Gastroesophageal sphincter (tissue), 3 donors: ENCODE measurements around the gene FNTB.

Experiments used
- CTCF ChIP-seq, 4 experiments: fragments of 200-600 bp in 2 of 4; fragments of 450-650 bp in 2 of 4; sonication (generic) in 1 of 4; IDR thresholded peaks; one replicate each; pipeline ENCODE4 v1.5.1; 2017 to 2019; ENCODE audit warnings: antibody characterized with exemption in 4 of 4, mild to moderate bottlenecking in 2 of 4, moderate library complexity in 2 of 4
- EP300 ChIP-seq: sonication (generic); formaldehyde crosslinking; IDR thresholded peaks from one replicate; pipeline ENCODE4 v1.6.1; 2017; ENCODE audit warnings: antibody characterized with exemption, mild to moderate bottlenecking
- POLR2A ChIP-seq, 2 donors: fragments of 450-650 bp; IDR thresholded peaks; one replicate each; pipeline ENCODE4 v1.6.1; 2017; ENCODE audit warnings: antibody characterized with exemption in 2 of 2, mild to moderate bottlenecking in 2 of 2, moderate library complexity in 1 of 2
- POLR2AphosphoS5 ChIP-seq: sonication (generic); formaldehyde crosslinking; IDR thresholded peaks from one replicate; pipeline ENCODE4 v1.6.1; 2017; ENCODE audit warnings: antibody characterized with exemption

GRCh38 chr14:65028937-65029336 is 42.2 kb downstream of the FNTB start:
- TF ChIP-seq CTCF (IDR thresholded peaks at IDR 0.05) (no peak), POLR2AphosphoS5 (no peak), POLR2A (IDR thresholded peaks at IDR 0.05) (no peak), EP300 (no peak)
